ENCODE results near the gene SLC25A21. TPM values are rescaled to one million over a fixed set of nuclear protein-coding genes. Genes with fewer than 3 reads are reported as not detected.
"Not testable (repeated sequence)": the region's sequence is repeated elsewhere in the genome, so short reads cannot be mapped to it uniquely, and the experiment has no call there.

SLC25A21 gene
- total RNA-seq, 1 donor from 2014 or later = not detected

DNA sequence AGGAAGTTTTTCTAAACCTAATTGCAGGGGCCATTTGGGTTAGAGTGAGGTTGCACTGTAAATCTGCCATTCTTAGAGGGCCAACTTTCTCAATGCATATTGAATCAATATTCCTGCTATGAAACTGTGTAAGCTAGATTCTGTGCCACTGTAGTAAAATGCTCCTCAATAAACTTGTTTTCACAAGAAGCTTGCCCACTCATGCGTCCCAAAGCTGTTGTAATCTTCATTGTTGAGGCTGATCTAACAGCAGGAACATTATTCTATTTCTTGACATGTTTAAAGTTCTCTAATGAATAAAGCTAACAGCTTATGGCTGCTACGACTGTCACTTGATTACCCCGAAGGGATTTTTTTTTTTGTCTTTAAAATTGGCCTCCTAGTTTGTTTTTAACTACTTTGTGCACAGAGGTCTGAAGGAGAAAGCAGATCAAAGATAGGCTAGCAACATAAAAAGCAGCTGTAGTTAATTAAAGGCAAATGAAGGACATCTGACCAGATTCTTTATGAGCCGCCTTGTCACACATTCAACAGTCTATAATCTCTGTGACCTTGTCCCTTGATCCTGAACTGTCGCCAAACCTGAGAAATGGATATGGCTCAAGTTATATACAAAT is 267.0 kb downstream of the SLC25A21 start:
- H3K9me3 Mint-ChIP-seq = peaks cover 2% of the 10 kb centered on the region
- no peak overlapping the region for H3K27ac Mint-ChIP-seq
- intact Hi-C loops (cut with micrococcal nuclease) = no loop called here
- no peak for ATAC-seq (ENCODE audit: low read depth)
- TF ChIP-seq, protein P1, sequence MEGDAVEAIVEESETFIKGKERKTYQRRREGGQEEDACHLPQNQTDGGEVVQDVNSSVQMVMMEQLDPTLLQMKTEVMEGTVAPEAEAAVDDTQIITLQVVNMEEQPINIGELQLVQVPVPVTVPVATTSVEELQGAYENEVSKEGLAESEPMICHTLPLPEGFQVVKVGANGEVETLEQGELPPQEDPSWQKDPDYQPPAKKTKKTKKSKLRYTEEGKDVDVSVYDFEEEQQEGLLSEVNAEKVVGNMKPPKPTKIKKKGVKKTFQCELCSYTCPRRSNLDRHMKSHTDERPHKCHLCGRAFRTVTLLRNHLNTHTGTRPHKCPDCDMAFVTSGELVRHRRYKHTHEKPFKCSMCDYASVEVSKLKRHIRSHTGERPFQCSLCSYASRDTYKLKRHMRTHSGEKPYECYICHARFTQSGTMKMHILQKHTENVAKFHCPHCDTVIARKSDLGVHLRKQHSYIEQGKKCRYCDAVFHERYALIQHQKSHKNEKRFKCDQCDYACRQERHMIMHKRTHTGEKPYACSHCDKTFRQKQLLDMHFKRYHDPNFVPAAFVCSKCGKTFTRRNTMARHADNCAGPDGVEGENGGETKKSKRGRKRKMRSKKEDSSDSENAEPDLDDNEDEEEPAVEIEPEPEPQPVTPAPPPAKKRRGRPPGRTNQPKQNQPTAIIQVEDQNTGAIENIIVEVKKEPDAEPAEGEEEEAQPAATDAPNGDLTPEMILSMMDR (IDR thresholded peaks at IDR 0.05) = no peak
- H3K4me1 Mint-ChIP-seq = no peaks in the 10 kb centered on the region
- H3K27me3 Mint-ChIP-seq = no peaks in the 10 kb centered on the region
- no peak for DNase-seq
- H3K36me3 Mint-ChIP-seq (ENCODE audit: low read depth) = no peaks in the 10 kb centered on the region
- POLR2A ChIA-PET = no interaction called here
- H3K4me3 Mint-ChIP-seq = no peak overlapping the region
- CTCF ChIA-PET = no interaction called here

DNA sequence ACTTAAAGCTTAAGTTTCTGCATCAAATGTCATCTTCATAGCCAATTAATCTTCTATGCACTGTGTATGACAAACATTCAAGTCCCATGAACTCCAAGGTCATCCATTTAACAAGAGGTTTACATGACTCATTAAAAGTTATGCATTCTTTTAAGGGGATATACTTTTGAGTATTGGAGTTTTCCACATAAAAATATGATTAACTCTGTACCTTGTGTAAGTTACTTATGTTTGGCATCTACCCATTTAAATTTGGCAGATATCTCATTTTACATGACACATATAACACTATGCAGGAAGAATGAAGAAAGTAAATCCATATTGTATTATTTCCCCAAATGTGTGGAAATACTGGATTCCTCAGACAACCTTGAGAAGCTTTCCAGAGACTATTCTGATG is 270.5 kb downstream of the SLC25A21 start:
- intact Hi-C loops (cut with micrococcal nuclease) = no loop called here
- H3K4me1 Mint-ChIP-seq = no peaks in the 10 kb centered on the region
- ATAC-seq (ENCODE audit: low read depth) (no peak), DNase-seq (no peak)
- no peaks in the 10 kb centered on the region for H3K27me3 Mint-ChIP-seq
- H3K27ac Mint-ChIP-seq = no peak overlapping the region
- ChIA-PET POLR2A (no interaction called here), CTCF (no interaction called here)
- no peaks in the 10 kb centered on the region for H3K36me3 Mint-ChIP-seq (ENCODE audit: low read depth)
- H3K4me3 Mint-ChIP-seq = no peak overlapping the region
- peaks cover 2% of the 10 kb centered on the region for H3K9me3 Mint-ChIP-seq
- TF ChIP-seq, protein P1 (IDR thresholded peaks at IDR 0.05) = no peak

DNA sequence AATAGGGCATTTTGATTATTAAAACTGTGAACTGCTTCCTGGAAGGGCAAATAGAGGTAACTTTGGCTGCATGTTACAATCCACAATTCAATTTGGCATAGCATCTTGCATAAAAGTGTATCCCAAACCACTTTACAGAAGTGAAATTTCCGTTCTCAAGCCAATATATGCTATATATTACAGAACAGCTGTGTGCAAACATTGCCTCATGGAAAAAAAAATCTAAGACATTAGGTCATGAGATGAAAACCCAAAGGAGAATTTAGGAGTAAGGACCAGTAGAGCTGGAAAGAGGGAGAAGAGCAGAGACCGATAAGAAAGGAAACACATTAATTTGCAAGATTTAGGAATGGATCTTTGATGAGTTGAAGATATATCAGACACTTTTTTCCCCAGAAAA is 271.6 kb downstream of the SLC25A21 start:
- TF ChIP-seq, protein P1 (IDR thresholded peaks at IDR 0.05) = no peak

DNA sequence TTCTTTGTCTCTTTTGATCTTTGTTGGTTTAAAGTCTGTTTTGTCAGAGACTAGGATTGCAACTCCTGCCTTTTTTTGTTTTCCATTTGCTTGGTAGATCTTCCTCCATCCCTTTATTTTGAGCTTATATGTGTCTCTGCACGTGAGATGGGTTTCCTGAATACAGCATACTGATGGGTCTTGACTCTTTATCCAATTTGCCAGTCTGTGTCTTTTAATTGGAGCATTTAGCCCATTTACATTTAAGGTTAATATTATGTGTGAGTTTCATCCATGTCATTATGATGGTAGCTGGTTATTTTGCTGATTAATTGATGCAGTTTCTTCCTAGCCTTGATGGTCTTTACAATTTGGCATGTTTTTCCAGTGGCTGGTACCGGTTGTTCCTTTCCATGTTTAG is 276.1 kb downstream of the SLC25A21 start:
- DNase-seq; H3K4me3 Mint-ChIP-seq; POLR2A ChIA-PET; ATAC-seq (ENCODE audit: low read depth); H3K36me3 Mint-ChIP-seq (ENCODE audit: low read depth); CTCF ChIA-PET; H3K4me1 Mint-ChIP-seq; H3K27ac Mint-ChIP-seq; intact Hi-C loops (cut with micrococcal nuclease); H3K9me3 Mint-ChIP-seq; H3K27me3 Mint-ChIP-seq: not testable (repeated sequence)

More for the DNA sequence above, 271.6 kb downstream of the SLC25A21 start:
- Mint-ChIP-seq H3K36me3 (ENCODE audit: low read depth) (no peaks in the 10 kb centered on the region), H3K27me3 (no peaks in the 10 kb centered on the region), H3K27ac (no peak overlapping the region), H3K9me3 (peaks cover 2% of the 10 kb centered on the region), H3K4me3 (no peak overlapping the region), H3K4me1 (no peaks in the 10 kb centered on the region)
- CTCF ChIA-PET = no interaction called here
- POLR2A ChIA-PET = no interaction called here
- DNase-seq (no peak), ATAC-seq (ENCODE audit: low read depth) (no peak)
- intact Hi-C loops (cut with micrococcal nuclease) = no loop called here

DNA sequence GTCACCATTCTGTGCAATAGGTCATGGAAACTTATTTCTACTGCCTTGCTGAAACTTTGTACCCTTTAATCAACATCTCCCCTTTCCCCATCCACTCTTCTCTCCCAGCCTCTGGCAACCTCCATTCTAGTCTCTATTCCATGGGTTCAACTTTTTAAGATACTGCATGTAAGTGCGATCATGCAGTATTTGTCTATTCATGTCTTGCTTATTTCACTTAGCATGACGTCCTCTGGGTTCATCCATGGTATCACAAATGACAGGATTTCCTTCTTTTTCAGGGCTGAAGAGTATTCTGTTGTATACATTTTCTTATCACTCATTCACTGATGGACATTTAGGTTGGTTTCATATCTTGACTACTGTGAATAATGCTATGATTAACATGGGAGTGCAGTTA is 288.4 kb downstream of the SLC25A21 start:
- no peak overlapping the region for H3K27ac Mint-ChIP-seq
- ATAC-seq (ENCODE audit: low read depth) = no peak
- H3K36me3 Mint-ChIP-seq (ENCODE audit: low read depth) = no peaks in the 10 kb centered on the region
- CTCF ChIA-PET = no interaction called here
- TF ChIP-seq, protein P1 (IDR thresholded peaks at IDR 0.05) = no peak
- no peaks in the 10 kb centered on the region for H3K27me3 Mint-ChIP-seq
- DNase-seq = no peak
- POLR2A ChIA-PET = no interaction called here
- H3K4me1 Mint-ChIP-seq = no peaks in the 10 kb centered on the region
- no peak overlapping the region for H3K4me3 Mint-ChIP-seq
- intact Hi-C loops (cut with micrococcal nuclease) = no loop called here
- peaks cover 5% of the 10 kb centered on the region for H3K9me3 Mint-ChIP-seq

DNA sequence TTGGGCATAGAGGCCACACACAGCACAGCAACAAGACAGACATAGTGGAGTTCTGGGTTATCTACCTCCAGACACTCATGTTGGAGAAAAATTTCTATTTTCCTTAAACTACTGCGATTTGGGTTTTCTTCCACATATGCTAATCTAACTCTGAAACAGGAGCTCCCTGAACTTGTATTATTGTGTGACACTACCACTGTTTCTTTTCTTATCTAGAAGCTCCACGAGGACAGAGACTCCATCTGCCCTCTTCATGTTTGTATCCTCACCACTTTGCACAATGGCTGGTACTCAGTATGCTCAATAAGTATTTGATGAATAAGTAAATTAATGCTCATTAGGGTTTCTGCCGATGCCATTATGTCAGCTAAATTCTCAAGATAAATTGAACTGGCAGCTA is 292.1 kb downstream of the SLC25A21 start:
- intact Hi-C loops (cut with micrococcal nuclease) = no loop called here

More for the DNA sequence above, 292.1 kb downstream of the SLC25A21 start:
- TF ChIP-seq, protein P1 (IDR thresholded peaks at IDR 0.05) = no peak
- ChIA-PET CTCF (no interaction called here), POLR2A (no interaction called here)
- Mint-ChIP-seq H3K27ac (no peak overlapping the region), H3K9me3 (peaks cover 5% of the 10 kb centered on the region), H3K36me3 (ENCODE audit: low read depth) (no peaks in the 10 kb centered on the region), H3K4me3 (no peak overlapping the region), H3K27me3 (no peaks in the 10 kb centered on the region), H3K4me1 (no peaks in the 10 kb centered on the region)
- DNase-seq = no peak
- ATAC-seq (ENCODE audit: low read depth) = no peak

All from activated B cell treated with CpG ODN at 0.5 μM for 24 hours (primary cell).